ENCODE results near the gene NPEPL1.

NPEPL1 gene

DNA sequence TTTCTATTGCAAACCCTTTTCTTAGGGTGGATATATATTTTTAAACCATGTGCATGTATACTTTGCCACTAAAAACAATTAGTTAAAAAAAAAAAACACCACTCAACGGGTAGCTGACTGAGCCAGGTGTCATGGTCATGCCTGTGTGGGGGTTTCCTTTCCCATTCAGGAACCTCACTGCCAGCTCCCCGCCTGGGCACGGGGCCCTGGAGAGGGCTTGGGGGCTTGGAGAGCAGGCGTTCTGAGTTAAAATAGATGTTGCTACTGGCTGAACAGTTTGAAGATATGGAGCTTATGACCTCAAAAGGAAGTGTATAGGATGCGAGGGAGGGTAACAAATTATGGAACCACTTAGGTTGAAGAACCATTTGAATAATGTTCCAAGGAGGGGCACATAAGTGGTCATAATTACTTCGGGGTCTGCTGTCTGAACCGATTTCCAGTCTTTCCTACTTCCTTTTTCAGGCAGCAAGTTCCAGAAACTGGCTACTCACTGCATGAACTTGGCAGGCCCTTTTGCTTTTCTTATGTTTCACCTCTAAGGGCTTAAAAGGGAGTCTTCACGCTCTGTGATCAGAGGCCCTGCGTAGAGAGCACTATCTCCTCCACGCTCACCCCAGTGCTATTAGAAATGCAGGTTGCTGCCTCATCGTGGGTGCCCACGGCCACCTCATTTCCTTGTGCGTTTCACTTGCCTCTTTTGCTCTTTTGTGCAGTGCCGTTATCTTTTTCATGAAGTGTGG is 31.6 kb upstream of the NPEPL1 start:
- TF ChIP-seq, protein P1, sequence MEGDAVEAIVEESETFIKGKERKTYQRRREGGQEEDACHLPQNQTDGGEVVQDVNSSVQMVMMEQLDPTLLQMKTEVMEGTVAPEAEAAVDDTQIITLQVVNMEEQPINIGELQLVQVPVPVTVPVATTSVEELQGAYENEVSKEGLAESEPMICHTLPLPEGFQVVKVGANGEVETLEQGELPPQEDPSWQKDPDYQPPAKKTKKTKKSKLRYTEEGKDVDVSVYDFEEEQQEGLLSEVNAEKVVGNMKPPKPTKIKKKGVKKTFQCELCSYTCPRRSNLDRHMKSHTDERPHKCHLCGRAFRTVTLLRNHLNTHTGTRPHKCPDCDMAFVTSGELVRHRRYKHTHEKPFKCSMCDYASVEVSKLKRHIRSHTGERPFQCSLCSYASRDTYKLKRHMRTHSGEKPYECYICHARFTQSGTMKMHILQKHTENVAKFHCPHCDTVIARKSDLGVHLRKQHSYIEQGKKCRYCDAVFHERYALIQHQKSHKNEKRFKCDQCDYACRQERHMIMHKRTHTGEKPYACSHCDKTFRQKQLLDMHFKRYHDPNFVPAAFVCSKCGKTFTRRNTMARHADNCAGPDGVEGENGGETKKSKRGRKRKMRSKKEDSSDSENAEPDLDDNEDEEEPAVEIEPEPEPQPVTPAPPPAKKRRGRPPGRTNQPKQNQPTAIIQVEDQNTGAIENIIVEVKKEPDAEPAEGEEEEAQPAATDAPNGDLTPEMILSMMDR (IDR thresholded peaks at IDR 0.05; ENCODE audit: low read depth, low read length), result no peak
- no peak overlapping the region for H3K4me3 ChIP-seq (ENCODE audit: low read depth, low read length)

DNA sequence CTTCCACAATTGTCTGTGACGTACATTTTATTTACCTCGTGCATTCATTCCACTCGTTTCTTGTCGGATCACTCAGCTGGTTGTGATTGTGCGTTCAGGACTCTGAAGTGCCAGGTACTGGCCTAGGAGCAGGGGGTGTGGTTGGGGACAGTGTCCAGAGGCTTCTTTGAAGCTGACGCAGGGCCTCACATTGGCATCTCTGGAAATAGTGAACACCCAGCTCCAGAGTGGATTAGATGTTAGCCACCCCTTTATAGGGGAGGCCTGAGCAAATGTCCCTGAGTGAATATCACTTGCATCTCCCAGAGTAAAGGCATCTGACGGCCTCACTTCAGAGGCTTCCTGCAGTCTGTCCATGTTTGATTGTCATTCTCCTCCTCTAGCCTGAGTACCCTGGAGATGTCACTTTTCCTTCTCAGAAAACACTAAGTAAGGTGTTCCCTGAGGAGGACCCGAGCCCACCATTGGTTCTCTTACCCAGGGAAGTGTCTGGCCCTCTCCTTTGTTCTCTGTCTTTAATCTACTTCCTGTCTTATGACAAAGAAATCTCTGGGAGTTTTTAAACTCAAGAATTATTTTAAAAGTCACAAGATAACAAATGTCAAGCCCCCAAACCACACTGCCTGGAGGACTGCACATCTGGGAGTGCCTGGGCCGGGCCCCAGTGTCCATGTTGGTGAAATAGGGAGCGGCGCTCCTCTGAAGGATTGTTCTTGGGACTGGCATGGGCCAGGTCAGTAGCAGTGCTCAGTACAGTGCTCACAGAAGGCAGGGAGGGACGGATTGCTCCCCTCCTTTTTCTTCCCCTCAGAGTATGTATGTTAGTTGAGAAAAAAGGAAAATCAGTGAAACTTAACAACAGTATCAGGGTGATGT is 30.8 kb upstream of the NPEPL1 start:
- no peak overlapping the region for H3K4me3 ChIP-seq (ENCODE audit: low read depth, low read length)
- TF ChIP-seq, protein P1 (IDR thresholded peaks at IDR 0.05; ENCODE audit: low read depth, low read length), result no peak

DNA sequence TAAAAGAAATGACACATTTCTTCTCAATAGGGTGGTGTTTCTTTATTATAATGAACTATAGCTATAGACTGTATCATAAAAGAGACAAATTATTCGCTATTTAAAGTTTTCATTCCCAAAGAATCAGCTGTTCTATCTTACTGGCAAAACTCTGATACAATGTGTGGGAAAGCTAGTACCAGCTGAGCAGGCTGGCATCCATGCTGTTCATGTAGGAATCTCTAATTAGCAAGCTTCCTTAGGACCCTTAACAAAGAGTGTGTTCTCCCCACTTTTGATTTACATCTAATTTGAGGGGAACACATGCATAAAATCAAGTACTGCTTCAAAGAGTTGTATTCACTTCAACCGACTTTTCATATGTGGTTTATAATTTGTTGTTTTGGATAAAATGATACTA is 28.3 kb upstream of the NPEPL1 start:
- TF ChIP-seq, protein P1 (IDR thresholded peaks at IDR 0.05; ENCODE audit: low read depth, low read length), result no peak
- no peak overlapping the region for H3K4me3 ChIP-seq (ENCODE audit: low read depth, low read length)

DNA sequence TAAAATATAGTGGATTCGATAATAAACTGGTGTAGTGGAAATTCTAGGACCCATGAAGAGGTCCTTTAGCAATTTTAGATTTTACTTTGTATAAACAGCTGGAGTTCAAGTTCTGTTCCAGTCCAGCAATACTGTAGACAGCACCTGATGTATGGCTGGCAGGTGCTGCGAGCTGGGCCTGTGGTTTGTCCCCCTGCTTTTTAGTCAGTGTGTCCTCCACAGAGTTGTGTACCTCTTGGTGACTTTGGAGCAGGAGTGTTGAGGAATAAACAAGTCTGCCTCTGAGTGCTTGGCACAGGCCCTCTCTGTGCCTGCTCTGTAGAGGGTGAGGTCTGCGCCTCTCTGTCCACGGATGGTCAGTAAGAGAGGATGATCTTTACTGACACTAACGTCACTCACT is 27.7 kb upstream of the NPEPL1 start:
- no peak overlapping the region for H3K4me3 ChIP-seq (ENCODE audit: low read depth, low read length)
- TF ChIP-seq, protein P1 (IDR thresholded peaks at IDR 0.05; ENCODE audit: low read depth, low read length), result no peak

DNA sequence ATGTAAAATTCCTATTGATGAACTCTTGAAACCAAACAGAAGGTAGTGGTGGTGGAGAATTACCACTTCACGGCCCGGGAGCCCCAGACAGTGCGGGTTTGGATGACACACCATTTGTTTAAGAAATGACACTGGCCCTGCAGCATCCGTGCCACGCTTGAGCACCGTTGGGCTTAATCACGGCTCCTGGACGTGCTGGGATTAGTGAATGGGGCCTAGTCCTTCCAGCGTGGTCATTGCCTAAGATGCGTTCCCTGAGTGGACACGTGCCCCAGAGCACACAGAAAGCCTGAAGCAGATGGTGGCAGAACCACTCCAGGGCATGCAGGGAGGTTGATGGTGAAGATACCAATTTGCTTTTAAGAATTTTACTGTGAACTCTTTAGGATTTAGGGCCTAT is 27.0 kb upstream of the NPEPL1 start:
- no peak overlapping the region for H3K4me3 ChIP-seq (ENCODE audit: low read depth, low read length)
- TF ChIP-seq, protein P1 (IDR thresholded peaks at IDR 0.05; ENCODE audit: low read depth, low read length), result no peak

DNA sequence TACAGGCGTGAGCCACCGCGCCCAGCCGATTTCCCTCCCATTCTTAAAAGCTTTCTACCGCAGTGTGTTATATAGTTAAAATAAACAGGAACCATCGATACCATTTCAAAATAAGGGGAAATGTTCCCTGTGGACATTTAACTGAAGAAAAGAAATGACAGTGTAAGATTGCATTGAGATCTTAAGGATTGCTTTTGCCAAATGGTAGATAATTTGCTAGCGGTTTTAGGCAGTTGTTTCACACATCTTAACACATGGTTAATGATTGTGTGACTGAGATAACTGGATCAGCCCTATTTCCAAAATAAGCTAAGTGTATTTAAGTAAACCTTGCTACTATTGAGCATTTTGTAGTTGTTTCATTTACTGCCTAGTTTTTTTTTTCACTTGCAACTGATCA is 25.9 kb upstream of the NPEPL1 start:
- TF ChIP-seq, protein P1 (IDR thresholded peaks at IDR 0.05; ENCODE audit: low read depth, low read length), result no peak

DNA sequence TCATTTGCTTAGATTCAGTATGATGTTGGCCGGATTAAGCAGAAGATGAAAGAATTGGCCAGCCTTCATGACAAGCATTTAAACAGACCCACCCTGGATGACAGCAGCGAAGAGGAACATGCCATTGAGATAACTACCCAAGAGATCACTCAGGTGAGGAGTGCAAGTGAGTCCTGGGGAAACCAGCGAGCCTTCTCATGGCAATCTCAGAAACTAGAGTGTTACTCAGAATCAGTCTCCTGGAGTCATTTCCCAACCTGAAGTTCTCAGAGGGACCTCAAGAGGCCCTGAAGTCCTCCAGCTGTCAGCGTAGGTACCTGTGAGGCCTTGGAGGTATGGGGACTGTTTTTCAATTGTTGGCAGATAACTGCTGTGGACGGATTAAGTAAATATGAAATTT is 24.6 kb upstream of the NPEPL1 start:
- TF ChIP-seq, protein P1 (IDR thresholded peaks at IDR 0.05; ENCODE audit: low read depth, low read length), result no peak
- H3K4me3 ChIP-seq (ENCODE audit: low read depth, low read length), result no peak overlapping the region

More for the DNA sequence above, 25.9 kb upstream of the NPEPL1 start:
- no peak overlapping the region for H3K4me3 ChIP-seq (ENCODE audit: low read depth, low read length)

All from WI38 (cell line).